OCI-LY1 (cell line): Measurements from ENCODE around the gene MPP3.
A peak's percentile ranks its signal among the peaks of the same experiment; 100 is the strongest.

ENCODE experiments used
- EZH2 ChIP-seq: fragments of 200-600 bp; sonication (generic), shearing (Covaris generic); IDR thresholded peaks from 2 replicates; pipeline ENCODE4 v1.8.0; 2017; ENCODE audit warnings: borderline replicate concordance, mixed run types, mild to moderate bottlenecking, antibody characterized with exemption, low read length, moderate library complexity, mixed read lengths
- TF ChIP-seq, protein P1 (sequence below): fragments of 200-600 bp; sonication (generic), shearing (Covaris generic); IDR thresholded peaks from 2 replicates; pipeline ENCODE4 v1.5.1; 2017; ENCODE audit warnings: mild to moderate bottlenecking, antibody characterized with exemption, low read length, moderate library complexity, mixed read lengths

- TF ChIP-seq, protein P1, sequence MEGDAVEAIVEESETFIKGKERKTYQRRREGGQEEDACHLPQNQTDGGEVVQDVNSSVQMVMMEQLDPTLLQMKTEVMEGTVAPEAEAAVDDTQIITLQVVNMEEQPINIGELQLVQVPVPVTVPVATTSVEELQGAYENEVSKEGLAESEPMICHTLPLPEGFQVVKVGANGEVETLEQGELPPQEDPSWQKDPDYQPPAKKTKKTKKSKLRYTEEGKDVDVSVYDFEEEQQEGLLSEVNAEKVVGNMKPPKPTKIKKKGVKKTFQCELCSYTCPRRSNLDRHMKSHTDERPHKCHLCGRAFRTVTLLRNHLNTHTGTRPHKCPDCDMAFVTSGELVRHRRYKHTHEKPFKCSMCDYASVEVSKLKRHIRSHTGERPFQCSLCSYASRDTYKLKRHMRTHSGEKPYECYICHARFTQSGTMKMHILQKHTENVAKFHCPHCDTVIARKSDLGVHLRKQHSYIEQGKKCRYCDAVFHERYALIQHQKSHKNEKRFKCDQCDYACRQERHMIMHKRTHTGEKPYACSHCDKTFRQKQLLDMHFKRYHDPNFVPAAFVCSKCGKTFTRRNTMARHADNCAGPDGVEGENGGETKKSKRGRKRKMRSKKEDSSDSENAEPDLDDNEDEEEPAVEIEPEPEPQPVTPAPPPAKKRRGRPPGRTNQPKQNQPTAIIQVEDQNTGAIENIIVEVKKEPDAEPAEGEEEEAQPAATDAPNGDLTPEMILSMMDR: peak; percentile 83
- TF ChIP-seq EZH2: no peak
Observed at GRCh38 chr17:43878260-43879175, 45.6 kb upstream of the MPP3 start.
